Fibroblast of peridontal ligament (primary cell): ENCODE measurements around the gene SPPL3.

Experiments
- DNase-seq: peaks from one replicate; pipeline ENCODE4 v3.0.0-alpha.2; 2010; ENCODE audit errors: extremely low read depth

SPPL3 gene

DNA sequence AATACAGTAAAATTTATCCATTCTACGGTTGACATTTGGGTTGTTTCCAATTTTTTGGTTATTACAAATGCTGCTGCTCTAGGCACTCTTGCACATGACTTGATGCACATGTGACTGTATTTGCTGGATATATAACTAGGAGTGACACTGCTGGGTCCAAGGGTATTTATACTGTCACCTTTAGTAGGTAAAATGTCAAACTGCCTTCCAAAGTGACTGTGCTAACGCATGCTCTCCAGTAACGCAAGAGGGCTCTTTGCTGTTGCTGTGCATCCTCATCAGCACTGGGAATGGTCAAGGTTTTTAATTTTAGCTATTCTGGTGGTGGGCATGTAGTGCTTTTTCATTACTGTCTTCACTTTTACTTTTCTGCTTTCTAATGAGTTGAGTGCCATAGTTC is 116.3 kb downstream of the SPPL3 start:
- DNase-seq = no peak

DNA sequence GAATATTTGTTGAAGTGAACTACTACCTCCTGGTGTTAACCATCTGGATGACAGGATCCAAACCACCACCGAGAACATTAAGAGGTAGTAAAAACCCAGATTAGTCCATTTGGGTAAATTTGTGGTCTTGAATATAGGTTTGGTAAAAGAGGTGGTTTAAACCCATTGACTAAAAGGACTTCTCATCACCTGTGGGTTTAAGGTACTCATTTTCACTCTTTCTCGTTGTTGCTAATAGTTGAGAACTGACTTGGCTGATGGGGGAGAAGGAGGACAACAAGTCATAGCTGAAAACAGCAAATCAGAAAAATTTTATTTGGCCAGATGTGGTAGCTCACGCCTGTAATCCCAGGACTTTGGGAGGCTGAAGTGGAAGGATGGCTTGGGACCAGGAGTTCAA is 119.4 kb downstream of the SPPL3 start:
- no peak for DNase-seq

DNA sequence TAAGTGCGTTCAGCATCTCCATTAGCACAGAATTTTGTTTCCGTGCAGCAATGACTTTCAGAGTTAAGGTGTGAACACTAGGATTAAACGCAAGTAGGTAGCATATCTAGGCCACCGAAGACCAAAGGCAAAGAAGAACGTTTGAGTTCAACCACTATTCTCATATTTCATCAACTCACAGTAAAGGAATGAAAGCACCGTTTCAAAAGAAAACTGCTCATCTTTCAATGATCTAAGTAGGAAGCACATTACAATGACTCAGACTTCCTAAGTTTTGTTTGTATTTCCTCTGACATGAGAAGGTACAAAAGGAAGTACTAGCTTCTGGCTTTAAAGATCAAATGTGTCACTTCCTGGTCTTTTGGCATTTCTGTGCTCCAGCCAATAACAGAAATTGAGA is 121.0 kb downstream of the SPPL3 start:
- peak; percentile 41 for DNase-seq

DNA sequence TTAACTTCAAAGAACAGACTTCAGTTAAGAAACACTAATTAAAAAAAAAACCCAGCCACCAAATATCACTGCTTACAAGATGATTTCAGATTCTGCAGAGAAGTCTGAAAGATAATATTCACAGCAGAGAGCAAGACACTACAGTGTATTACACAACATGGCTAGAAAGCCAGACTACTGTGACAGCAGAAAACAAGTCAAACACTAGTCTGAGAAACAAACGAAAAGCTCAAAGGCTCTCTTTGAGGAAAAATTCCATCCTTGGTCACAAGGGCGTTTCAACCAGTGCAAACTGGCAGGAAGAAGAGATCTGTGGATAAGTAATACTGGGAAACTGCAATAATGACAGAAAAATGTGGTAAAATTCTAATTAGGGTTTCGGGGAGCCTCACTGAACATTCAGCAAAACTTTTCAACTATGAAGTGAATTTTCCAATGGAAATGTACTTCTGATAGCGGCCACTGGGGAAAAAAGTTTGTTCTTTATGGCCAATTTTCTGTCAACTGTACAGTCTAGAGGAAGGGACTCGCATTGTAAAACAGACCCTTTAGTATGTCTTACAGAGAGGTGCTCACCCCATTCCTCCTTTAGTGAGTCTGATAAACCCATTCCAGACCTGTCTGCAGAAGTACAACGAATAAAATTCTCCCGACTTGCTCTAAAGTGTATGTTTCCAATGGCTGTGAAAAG is 128.2 kb downstream of the SPPL3 start:
- peak; percentile 13 for DNase-seq

DNA sequence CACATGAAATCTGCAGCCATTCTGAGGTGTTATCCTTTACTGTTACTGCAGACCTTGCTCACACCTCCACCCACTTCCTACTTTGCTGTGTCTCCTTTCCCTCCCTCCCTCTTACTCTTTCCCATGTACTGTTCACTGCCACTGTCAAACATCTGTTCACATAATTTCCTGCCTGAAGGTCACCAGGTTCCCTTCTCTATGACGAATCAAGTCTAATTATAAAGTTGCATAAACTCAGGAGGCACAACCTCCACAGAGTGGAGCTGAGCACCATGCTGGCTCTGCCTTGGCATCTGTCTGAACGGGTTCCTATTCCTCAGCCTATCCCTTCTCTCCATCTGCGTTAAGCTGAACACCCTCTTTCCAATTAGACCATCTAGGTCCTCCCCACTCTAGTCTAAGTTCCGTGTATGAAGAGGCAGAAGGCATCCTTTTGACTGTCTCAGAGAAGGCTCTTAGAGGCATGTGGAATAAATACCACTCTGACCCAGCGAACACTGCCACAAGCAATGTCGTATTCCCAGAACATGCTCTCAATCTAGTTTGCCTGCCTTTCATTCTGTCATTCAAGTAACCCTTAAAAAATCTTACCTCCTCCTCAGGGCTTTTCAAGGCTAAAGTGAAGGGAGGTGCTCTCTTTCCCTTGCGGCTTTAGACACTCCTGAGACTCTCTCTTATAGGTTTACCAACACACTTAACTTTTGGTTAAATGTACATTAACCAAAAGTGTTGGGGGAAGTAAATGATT is 129.8 kb downstream of the SPPL3 start:
- DNase-seq = no peak

DNA sequence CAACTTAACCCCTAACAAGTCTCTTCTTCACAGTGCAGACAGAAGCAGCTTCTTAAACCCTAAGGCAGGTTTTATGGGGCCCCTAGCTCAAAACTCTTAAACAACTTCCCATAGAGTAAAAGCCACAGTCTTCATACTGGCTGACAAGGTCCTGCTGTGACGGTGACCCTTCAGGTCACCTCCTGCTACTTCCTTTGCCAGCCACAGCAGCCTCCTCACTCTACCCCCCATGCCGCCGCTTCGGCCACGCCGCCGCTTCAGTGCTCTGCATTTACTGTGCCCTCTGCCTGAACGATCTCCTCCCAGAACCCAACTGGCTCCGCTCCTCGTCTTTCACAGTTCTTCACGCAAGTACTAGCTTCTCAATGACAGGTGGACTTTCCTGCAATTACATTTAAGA is 133.1 kb downstream of the SPPL3 start:
- DNase-seq = no peak

DNA sequence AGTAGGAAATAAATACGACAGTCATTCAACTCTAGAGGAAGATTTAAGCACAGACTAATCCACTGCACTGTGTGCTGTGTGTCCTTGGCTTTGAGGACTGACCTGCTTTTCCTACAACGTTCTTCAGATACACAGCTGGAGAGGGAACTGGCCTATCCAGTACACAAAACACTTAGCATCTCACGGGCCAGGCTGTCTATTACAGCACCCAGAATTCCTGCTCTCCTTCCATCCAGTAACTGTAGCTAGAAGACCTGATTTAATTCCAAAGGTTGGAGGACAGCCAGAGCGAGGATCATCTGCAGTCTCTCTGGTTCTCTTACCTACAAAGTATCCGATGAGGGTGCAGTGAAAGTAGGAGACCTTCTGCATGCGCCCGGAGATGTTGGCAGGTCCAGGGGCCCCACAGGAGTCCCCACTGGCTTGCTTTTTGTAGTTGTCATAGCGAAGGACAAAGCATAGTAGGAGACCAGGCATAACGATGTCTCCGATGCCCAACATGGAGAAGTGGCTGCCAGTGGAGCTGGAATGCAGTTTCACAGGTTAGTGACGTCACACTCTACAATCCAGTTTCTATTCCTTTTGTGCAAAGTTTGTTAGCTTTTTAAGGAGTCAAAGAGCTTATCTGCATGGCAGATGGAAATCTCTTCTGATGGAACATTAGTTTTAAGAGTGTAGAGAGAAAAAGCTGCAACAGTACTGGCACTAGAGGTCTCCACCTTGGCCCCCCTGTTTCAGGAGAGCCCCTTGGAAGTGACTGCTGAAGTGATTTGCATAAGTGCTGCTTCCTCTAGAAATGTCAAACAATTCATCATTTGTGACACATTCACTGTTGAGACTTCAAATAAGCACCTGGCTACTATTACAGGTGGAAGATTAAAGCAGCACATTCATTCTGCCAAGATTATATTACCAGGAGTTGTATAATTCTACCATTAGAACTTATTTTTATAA is 136.8 kb downstream of the SPPL3 start:
- no peak for DNase-seq

DNA sequence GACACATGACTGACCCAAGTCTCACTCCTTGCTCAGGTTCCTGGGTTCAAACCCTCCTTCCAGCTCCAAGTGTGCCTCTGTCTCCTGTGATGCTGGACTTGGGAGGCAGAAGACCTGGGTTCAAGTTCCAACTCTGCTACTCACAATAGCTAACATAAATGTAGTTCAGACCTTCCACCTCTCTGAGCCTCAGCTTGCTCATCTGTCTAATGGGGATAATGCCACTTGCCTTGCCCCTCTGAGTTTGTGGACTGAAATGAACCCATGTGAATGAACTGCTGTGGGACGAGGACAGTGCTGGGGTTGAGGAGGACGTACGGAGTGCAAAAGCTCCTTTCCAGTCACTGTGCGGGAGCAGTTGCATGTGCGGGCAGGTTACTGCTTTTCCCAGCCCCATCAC is 137.6 kb downstream of the SPPL3 start:
- no peak for DNase-seq

DNA sequence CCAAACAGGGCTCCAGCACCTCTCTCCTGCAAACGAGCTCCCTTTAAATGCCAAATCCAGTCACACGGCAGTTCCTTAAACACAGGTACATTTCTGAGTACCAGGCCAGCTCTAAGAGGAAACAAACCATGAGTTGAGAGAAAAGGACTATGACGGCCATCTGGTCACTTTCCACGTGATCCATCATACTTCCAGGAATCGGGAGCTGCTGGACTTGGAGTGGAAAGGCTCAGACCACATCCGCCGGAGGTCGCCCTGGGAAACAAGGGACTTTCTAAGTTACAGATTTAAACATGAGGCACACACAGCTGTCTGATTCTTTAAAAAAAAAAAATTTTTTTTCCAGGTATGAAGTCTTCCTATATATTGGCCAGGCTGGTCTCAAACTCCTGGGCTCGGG is 139.3 kb downstream of the SPPL3 start:
- DNase-seq = no peak

DNA sequence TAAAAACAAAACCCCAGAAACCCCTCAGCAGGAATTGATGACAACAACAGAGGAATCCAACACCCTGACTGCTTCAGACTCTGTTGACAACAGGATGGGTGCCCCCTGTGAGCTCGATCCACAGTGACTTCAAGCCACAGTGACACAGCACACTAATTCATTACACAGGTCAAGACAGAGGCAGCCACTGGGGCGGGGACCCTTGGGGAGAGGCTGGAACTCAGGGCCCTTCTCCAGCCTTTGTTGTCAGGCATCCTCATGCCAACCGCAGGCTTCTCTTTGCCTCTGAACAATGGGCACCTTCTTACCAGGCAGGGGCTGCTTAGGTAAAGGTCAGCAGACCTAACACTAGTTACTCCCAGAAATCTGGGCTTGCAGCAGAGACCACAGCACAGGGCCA is 140.9 kb downstream of the SPPL3 start:
- DNase-seq = no peak

DNA sequence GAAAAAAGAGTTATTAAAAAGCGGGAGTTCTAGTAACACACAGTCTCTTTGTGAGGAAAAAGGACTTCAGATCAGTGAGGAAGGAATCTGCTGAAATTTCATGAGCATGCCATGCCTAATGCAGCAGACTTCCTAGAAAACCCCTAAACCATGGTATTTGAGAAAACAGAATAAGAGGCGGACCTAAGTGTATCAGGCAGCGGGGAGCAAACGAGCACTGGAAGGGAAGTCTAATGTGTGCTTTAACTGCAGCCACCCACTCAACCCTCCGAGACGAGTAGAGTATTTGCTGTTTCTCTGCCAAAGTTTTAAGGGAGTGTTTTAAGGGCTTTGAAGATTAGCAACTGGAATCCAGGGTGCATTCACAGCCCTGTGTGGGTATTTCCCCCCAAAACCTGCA is 142.1 kb downstream of the SPPL3 start:
- peak; percentile 9 for DNase-seq

DNA sequence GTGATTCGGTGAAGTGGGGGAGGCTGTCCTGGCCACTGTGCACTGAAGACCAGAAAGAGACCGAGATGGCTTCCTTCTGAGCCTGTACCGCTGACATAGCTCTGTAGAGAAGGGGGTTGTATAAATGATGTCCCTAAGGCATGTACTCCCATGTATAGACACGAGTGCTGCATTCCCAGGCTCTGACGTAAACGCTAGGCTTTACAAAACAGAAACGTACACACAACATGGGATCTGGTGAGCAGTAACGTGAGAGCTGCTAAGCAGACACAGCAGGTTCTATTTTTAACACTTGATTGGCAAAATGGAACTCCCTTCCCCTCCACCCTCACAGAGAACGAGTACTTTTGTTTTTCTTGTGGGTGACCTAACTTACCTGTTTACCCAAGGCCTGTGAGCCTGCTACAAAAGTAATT is 142.6 kb downstream of the SPPL3 start:
- peak; percentile 86 for DNase-seq

DNA sequence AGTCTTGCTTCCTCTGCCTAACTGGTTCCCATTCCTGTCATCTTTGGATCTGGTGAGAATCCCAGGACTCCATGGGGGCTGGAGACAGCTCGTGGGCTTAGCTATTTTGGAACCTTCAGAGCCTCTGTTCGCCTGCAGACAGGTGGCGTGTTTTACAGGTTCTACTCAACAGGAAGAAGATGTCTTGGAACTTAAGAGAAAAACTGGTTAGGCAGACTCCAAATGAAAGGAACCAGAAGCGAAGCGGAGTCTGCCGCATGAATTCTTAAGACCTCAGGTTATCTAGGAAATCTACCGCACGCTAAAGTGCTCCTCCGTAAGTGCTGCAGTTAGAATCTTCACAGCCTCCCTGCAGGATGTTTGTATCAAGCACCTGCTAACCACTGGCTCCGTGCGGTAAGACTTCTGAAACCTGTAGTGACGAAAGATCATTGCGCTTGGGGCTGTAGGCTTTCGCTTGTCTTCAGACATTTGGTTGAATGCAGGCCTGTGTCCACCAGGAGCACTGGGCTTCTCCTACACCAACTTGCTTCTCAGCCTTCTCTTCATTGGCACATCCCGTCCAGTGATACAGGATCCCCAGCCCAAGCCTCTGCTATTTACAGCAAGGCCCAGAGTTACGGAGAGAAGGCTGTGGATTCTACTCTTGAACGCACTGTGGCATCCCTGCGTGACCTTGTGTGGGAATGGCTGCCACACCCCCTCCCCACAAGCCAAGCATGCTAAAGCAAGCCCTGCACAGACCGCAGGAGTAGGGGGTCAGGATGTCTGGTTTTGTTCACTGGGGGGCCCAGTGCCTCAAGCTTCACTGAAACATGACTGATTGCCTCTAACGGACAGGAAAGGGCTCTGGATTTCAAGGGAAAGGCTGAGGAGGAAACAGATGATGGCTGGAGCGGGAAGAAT is 143.6 kb downstream of the SPPL3 start:
- no peak for DNase-seq

DNA sequence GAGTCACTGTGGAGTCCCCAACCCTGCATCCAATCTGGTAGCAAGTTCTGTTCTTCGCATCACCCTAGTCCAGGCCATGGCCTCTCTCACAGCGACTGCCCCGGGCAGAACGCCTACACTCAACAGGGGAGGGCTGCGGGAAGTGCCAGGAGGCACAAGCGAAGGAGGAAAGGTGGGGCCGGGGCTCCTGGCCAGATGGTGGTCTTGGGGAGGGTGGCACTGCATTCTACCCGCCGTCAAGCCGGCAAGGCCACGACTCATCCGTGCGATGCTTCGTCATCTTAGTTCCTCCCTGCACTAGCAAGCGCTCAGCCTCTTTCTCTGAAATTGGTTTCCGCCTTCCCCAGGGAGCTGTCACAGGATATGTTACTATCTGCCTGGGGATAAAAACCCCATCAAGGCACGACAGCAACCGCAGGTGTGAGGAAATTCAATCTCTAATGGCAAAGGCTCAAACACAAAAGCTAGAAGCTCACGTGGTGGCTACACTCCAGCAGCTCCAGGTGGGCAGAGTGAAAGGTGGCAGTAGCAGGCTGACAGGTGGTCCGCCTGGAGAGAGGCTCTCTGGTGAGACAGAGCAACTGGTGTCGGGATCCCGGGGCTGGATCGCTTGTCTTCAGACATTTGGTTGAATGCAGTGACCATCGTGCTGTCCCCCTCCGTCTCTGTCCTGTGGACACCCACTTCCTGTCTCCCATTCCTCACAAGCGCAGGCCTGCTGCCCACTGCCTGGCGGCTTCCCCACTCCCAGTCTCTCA is 144.4 kb downstream of the SPPL3 start:
- no peak for DNase-seq

DNA sequence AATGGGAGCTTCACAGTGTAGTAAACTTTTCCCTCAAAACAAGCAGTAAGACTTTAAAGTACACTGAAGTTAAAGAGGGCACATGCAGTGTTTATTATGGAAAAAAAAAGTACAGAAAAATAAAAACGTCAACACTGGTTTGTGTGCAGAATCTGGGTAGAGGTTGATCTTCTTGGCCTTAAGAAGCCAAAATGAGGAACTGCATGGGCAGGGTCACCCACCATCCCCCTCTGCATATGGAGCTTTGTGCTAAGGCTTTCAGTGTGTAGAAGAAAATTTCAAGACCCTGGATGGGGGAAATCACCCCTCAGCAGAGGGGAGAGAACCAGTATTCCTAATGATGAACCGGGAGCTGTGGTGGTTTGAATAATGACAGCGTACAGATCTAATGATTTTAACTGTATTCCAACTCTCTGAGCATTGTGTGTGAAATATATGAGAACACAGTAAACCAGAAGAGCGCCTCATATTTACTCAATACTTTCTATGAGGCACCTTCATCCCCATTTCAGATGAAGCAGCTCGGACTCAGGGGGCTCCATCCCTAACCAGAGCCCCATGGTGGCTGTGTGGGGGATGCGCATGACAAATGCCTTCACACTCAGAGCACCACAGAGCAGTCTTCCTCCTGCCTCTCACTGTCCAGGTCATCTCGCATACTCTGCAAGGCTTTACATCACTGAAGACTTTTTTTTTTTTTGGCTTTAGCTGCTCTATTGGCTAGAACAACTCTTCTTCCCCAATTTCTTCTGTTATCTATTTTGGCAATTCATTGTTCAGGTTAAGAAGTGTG is 145.2 kb downstream of the SPPL3 start:
- DNase-seq = no peak

DNA sequence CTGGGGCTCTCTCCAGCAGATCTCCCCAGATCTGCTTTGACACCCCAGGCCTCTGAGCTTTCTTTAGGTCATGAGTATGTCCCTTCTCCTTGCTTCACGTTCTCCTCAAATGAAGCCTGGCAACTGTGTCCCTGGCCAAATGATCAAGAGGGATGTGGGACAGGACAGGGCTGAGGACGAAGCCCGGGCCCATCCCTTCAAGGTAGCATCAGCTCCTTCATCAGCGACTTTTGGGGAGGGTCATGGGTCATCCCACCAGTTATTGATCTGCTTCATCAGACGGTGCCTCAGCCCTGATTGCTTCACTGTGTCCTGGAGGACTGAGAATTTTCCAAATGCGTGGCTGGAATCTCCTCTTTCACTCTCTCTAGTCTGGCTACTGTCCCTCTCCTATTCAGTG is 146.2 kb downstream of the SPPL3 start:
- no peak for DNase-seq

DNA sequence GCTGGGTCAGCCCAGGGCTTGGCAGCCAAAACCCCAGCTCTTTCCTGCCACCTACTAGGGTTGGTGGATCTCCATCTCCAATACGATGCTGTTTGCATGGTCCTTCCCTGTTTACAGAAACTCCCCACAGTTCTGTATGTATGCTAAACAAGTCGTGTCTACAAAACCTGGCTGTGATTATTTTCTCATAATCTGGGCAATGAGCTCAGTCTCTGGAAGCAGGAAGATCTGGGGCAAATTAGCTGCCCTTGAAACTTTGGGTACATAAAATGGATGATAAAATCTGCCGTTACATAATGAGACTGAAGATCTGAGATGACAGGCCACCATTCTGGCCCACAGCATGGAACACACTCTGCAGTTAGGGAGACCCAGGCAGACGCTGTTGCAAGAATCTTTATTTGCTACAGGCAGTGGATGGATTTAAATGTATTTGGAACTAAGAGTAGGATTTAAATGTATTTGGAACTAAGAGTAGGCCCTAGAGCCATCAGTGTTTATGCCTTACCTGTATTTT is 146.9 kb downstream of the SPPL3 start:
- no peak for DNase-seq

DNA sequence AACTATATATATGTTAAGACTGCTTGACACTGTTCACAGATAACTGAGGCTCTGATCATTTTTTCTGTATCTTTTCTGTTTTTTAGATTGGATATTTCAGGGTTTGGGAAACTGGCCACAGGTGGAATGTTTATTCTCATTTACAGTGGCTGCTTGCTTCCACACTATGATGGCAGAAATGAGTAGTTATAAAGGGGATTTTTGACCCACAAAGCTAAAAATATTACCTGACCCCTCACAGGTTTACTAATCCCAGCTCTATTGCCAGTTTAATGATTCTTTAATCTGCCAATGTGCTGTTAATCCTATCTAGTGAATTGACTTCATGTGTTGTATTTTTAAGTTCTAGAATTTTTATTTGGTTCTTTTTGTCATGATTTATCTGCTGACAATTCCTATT is 148.9 kb downstream of the SPPL3 start:
- no peak for DNase-seq

DNA sequence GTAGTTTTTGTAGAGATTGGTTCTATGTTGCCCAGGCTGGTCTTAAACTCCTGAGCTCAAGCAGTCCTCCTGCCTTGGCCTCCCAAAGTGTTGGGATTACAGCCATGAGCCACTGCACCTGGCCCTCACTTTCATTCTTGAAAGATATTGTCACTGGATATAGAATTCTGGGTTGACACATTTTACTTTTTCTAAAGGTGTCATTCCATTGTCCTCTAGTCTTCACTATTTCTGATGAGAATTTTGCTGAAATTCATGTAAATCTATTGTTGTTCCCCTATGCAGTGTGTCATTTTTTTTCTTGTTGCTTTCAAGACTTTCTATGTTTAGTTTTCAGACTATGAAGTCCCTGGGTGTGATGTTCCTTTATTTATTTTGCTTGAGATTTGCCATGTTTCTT is 149.4 kb downstream of the SPPL3 start:
- DNase-seq = no peak

DNA sequence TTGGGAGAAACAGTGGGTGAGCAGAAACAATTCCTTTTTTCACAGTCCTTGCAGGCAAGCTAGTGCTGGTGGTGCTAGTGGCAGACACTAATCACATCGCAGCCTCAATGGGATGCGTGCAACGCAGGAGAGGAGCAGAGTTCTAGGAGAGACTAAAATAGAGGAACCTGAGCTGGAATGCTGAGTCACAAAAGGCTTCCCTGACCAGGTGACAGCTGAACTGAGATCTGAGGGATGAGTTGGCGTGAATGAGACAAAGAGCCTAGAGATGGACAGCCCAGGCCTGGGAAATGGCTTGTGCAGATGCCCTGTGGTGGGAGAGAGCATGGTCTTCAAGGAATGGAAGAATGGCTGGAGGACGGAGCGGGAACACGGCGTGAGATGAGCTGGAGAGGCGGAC is 152.8 kb downstream of the SPPL3 start:
- DNase-seq = no peak
